ENCODE measurements around the gene PPP1R12B.

PPP1R12B gene

GRCh38 chr1:202589190-202589930 is 240.9 kb downstream of the PPP1R12B start:
- H3K4me3 ChIP-seq (ENCODE audit: low read length), result no peak overlapping the region
- TF ChIP-seq EZH2phosphoT487 (IDR thresholded peaks at IDR 0.05; ENCODE audit: borderline replicate concordance, low read length), result no peak
- TF ChIP-seq CTCF (IDR thresholded peaks at IDR 0.05; ENCODE audit: low read depth, low read length, poor library complexity, severe bottlenecking), result no peak
- no peaks in the 10 kb centered on the region for H3K79me2 ChIP-seq (ENCODE audit: control insufficient read depth, low read length)
- no peaks in the 10 kb centered on the region for H3K9me2 ChIP-seq (replicated peaks; ENCODE audit: control insufficient read depth, low read length)
- H3K27ac ChIP-seq (ENCODE audit: low read depth, low read length), result no peak overlapping the region
- no peaks in the 10 kb centered on the region for H3F3A ChIP-seq (ENCODE audit: control insufficient read depth, insufficient read depth)
- peaks cover 20% of the 10 kb centered on the region for H3K4me1 ChIP-seq (ENCODE audit: control insufficient read depth, low read length)
- H3K27me3 ChIP-seq (ENCODE audit: control insufficient read depth, low read length), result peaks cover 3% of the 10 kb centered on the region; the same call in 1 of the 2 replicates
- no peak overlapping the region for H3K4me2 ChIP-seq (ENCODE audit: low read length)
- no peaks in the 10 kb centered on the region; the same call in 1 of the 2 replicates for H4K20me1 ChIP-seq (ENCODE audit: control insufficient read depth, insufficient read depth, low read depth, low read length)
- no peaks in the 10 kb centered on the region for H3K9me3 ChIP-seq (ENCODE audit: control insufficient read depth, insufficient read depth, low read length)
- no peaks in the 10 kb centered on the region for H3K36me3 ChIP-seq (ENCODE audit: control insufficient read depth, low read length)

- Histone ChIP-seq H3K4me3 (ENCODE audit: low read length) (no peak overlapping the region), H3K27ac (ENCODE audit: low read depth, low read length) (no peak overlapping the region), H3K27me3 (ENCODE audit: control insufficient read depth, low read length) (peaks cover 3% of the 10 kb centered on the region), H3F3A (ENCODE audit: control insufficient read depth, insufficient read depth) (no peaks in the 10 kb centered on the region), H4K20me1 (ENCODE audit: control insufficient read depth, insufficient read depth, low read depth, low read length) (no peaks in the 10 kb centered on the region; the same call in 1 of the 2 replicates), H3K9me3 (ENCODE audit: control insufficient read depth, insufficient read depth, low read length) (no peaks in the 10 kb centered on the region), H3K36me3 (ENCODE audit: control insufficient read depth, low read length) (no peaks in the 10 kb centered on the region), H3K9me2 (replicated peaks; ENCODE audit: control insufficient read depth, low read length) (no peaks in the 10 kb centered on the region), H3K4me1 (ENCODE audit: control insufficient read depth, low read length) (peaks cover 20% of the 10 kb centered on the region), H3K79me2 (ENCODE audit: control insufficient read depth, low read length) (no peaks in the 10 kb centered on the region), H3K4me2 (ENCODE audit: low read length) (no peak overlapping the region)
- TF ChIP-seq EZH2phosphoT487 (IDR thresholded peaks at IDR 0.05; ENCODE audit: borderline replicate concordance, low read length) (no peak), CTCF (IDR thresholded peaks at IDR 0.05; ENCODE audit: low read depth, low read length, poor library complexity, severe bottlenecking) (no peak)
These were observed 241.6 kb downstream of the PPP1R12B start for GRCh38 chr1:202590126-202590525.

- H3K4me2 ChIP-seq (ENCODE audit: low read length), result no peak overlapping the region
- H3K9me2 ChIP-seq (replicated peaks; ENCODE audit: control insufficient read depth, low read length), result no peaks in the 10 kb centered on the region
- H3K9me3 ChIP-seq (ENCODE audit: control insufficient read depth, insufficient read depth, low read length), result no peaks in the 10 kb centered on the region
- H3K79me2 ChIP-seq (ENCODE audit: control insufficient read depth, low read length), result no peaks in the 10 kb centered on the region
- no peak for TF ChIP-seq CTCF (IDR thresholded peaks at IDR 0.05; ENCODE audit: low read depth, low read length, poor library complexity, severe bottlenecking)
- no peaks in the 10 kb centered on the region for H3K36me3 ChIP-seq (ENCODE audit: control insufficient read depth, low read length)
- no peak overlapping the region for H3K4me3 ChIP-seq (ENCODE audit: low read length)
- H3F3A ChIP-seq (ENCODE audit: control insufficient read depth, insufficient read depth), result no peaks in the 10 kb centered on the region
- peaks cover 19% of the 10 kb centered on the region for H3K4me1 ChIP-seq (ENCODE audit: control insufficient read depth, low read length)
- H4K20me1 ChIP-seq (ENCODE audit: control insufficient read depth, insufficient read depth, low read depth, low read length), result no peaks in the 10 kb centered on the region; the same call in 1 of the 2 replicates
- no peak overlapping the region for H3K27ac ChIP-seq (ENCODE audit: low read depth, low read length)
- peaks cover 9% of the 10 kb centered on the region for H3K27me3 ChIP-seq (ENCODE audit: control insufficient read depth, low read length)
These were observed 242.5 kb downstream of the PPP1R12B start for GRCh38 chr1:202590975-202591411.
